Neural progenitor cell (in vitro differentiated cells): Measurements from ENCODE around the gene STAM2. TPM values are rescaled to one million over a fixed set of nuclear protein-coding genes. Genes with fewer than 3 reads are reported as not detected.
A peak's percentile ranks its signal among the peaks of the same experiment; 100 is the strongest.

Experiments used
- DNase-seq: peaks from one replicate; pipeline ENCODE4 v3.0.0-alpha.2; 2016; ENCODE audit warnings: low spot score
- H2AFZ ChIP-seq: fragments of 200-600 bp; sonication (generic); replicated peaks from 2 replicates; pipeline ENCODE4 v1.6.1; 2016; ENCODE audit warnings: antibody characterized with exemption
- H3F3A ChIP-seq: fragments of 200-600 bp; sonication (generic); 2 replicates; pipeline ENCODE4 v1.6.1; 2016; ENCODE audit warnings: antibody characterized with exemption, low read depth
- H3K27ac ChIP-seq: fragments of 200-600 bp; sonication (generic); 2 replicates; pipeline ENCODE4 v1.5.1; 2016; ENCODE audit warnings: mild to moderate bottlenecking
- H3K27me3 ChIP-seq: fragments of 200-600 bp; sonication (generic); 2 replicates; pipeline ENCODE4 v1.6.1; 2016; ENCODE audit warnings: mild to moderate bottlenecking, moderate library complexity
- H3K36me3 ChIP-seq: fragments of 200-600 bp; sonication (generic); 2 replicates; pipeline ENCODE4 v1.5.1; 2016
- H3K4me1 ChIP-seq: fragments of 200-600 bp; sonication (generic); 2 replicates; pipeline ENCODE4 v1.6.1; 2016; ENCODE audit warnings: mixed run types
- H3K4me2 ChIP-seq: fragments of 200-600 bp; sonication (generic); 2 replicates; pipeline ENCODE4 v1.6.1; 2016
- H3K4me3 ChIP-seq: fragments of 200-600 bp; sonication (generic); 2 replicates; pipeline ENCODE4 v1.5.1; 2016
- H3K79me2 ChIP-seq: fragments of 200-600 bp; sonication (generic); 2 replicates; pipeline ENCODE4 v1.6.1; 2016; ENCODE audit warnings: low read depth
- H3K9ac ChIP-seq: fragments of 200-600 bp; sonication (generic); 2 replicates; pipeline ENCODE4 v1.6.1; 2016
- H3K9me3 ChIP-seq: fragments of 200-600 bp; sonication (generic); 2 replicates; pipeline ENCODE4 v1.5.1; 2016; ENCODE audit warnings: low read depth
- H4K20me1 ChIP-seq: fragments of 200-600 bp; sonication (generic); 2 replicates; pipeline ENCODE4 v1.6.1; 2016; ENCODE audit warnings: low read depth
- H3K27ac Mint-ChIP-seq: 3 replicates; pipeline ENCODE4 v1.8.0; 2021; ENCODE audit warnings: mixed read lengths
- H3K27me3 Mint-ChIP-seq: 2 replicates; pipeline ENCODE4 v1.8.0; 2022; ENCODE audit warnings: low read depth, mild to moderate bottlenecking, inconsistent platforms, moderate library complexity, mixed read lengths; ENCODE audit not compliant: insufficient read depth
- H3K36me3 Mint-ChIP-seq: 3 replicates; pipeline ENCODE4 v1.8.0; 2021; ENCODE audit warnings: mixed read lengths
- H3K4me1 Mint-ChIP-seq: 3 replicates; pipeline ENCODE4 v1.8.0; 2021; ENCODE audit warnings: mixed read lengths
- H3K4me3 Mint-ChIP-seq: 3 replicates; pipeline ENCODE4 v1.8.0; 2021; ENCODE audit warnings: mild to moderate bottlenecking, moderate library complexity, mixed read lengths
- H3K9me3 Mint-ChIP-seq: 3 replicates; pipeline ENCODE4 v1.8.0; 2020; ENCODE audit warnings: mixed read lengths
- EZH2 ChIP-seq: fragments of 200-600 bp; sonication (generic); IDR thresholded peaks from 2 replicates; pipeline ENCODE4 v1.6.1; 2017; ENCODE audit warnings: antibody characterized with exemption, mild to moderate bottlenecking, moderate library complexity
- EZH2phosphoT487 ChIP-seq: fragments of 200-600 bp; sonication (generic); IDR thresholded peaks from 2 replicates; pipeline ENCODE4 v1.6.1; 2017; ENCODE audit warnings: antibody characterized with exemption
- total RNA-seq: library from RNA; depleted of rRNA; stranded (reverse); fragments of >200 nt; gene quantifications from 2 replicates; pipeline ENCODE4 v1.2.3, GENCODE V29; 2015; ENCODE audit warnings: low replicate concordance
- TF ChIP-seq, protein P1 (sequence below): fragments of 200-600 bp; sonication (generic); IDR thresholded peaks from 2 replicates; pipeline ENCODE4 v1.5.1; 2017; ENCODE audit warnings: antibody characterized with exemption, mild to moderate bottlenecking

STAM2 gene
- total RNA-seq, 1 donor from 2014 or later, result 16.8 TPM

DNA sequence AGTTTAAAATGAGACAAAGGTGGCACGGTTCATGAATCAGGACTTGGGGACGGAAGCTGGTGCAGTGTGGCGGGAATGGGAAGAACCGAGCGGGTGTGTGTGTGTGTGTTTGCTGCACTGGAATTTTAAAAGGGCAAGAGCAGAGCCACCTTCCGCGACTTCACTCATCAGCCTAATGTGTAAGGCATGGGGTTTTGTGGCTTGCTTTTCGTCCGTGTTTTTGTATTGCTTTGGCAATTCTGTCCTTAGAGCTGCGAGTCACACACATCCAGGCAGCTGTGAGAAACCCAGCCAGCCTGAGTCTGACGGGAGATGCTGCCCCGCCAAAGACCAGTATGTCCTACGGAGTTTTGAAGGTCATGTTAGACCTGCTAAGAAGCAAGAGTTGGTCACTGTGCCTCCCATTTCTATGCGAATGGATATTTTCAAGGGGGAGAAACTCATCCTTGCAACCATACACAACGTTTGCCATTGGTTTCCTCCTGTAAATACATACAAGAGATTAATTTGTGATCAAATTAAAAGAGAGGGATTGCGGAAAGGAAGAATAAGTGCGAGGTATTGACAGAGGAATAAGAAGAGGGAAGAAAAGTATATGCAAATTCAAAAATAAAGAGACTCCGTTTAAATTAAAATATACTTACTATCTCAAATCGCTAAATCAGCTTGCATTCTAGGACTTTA, 76.1 kb downstream of the STAM2 start:
- H3K27me3 ChIP-seq, result peaks cover 84% of the 10 kb centered on the region
- Mint-ChIP-seq H3K36me3 (no peaks in the 10 kb centered on the region), H3K27ac (peak overlapping the region; percentile 9), H3K4me3 (peak overlapping the region; percentile 92), H3K9me3 (no peaks in the 10 kb centered on the region), H3K27me3 (peaks cover 14% of the 10 kb centered on the region), H3K4me1 (peaks cover 17% of the 10 kb centered on the region)
- no peaks in the 10 kb centered on the region for H3K79me2 ChIP-seq
- H3K27ac ChIP-seq, result no peak overlapping the region
- TF ChIP-seq, protein P1, sequence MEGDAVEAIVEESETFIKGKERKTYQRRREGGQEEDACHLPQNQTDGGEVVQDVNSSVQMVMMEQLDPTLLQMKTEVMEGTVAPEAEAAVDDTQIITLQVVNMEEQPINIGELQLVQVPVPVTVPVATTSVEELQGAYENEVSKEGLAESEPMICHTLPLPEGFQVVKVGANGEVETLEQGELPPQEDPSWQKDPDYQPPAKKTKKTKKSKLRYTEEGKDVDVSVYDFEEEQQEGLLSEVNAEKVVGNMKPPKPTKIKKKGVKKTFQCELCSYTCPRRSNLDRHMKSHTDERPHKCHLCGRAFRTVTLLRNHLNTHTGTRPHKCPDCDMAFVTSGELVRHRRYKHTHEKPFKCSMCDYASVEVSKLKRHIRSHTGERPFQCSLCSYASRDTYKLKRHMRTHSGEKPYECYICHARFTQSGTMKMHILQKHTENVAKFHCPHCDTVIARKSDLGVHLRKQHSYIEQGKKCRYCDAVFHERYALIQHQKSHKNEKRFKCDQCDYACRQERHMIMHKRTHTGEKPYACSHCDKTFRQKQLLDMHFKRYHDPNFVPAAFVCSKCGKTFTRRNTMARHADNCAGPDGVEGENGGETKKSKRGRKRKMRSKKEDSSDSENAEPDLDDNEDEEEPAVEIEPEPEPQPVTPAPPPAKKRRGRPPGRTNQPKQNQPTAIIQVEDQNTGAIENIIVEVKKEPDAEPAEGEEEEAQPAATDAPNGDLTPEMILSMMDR, result no peak
- TF ChIP-seq EZH2phosphoT487 (no peak), EZH2 (no peak)
- H3K36me3 ChIP-seq, result no peaks in the 10 kb centered on the region
- no peaks in the 10 kb centered on the region for H3K9me3 ChIP-seq
- peak overlapping the region; percentile 99 for H2AFZ ChIP-seq
- peak overlapping the region; percentile 96 for H3K4me2 ChIP-seq
- peak; percentile 39 for DNase-seq
- H3K9ac ChIP-seq, result no peak overlapping the region
- peak overlapping the region; percentile 70 for H3K4me3 ChIP-seq
- peaks cover 6% of the 10 kb centered on the region for H4K20me1 ChIP-seq
- H3F3A ChIP-seq, result peaks cover 11% of the 10 kb centered on the region
- H3K4me1 ChIP-seq, result peaks cover 7% of the 10 kb centered on the region

DNA sequence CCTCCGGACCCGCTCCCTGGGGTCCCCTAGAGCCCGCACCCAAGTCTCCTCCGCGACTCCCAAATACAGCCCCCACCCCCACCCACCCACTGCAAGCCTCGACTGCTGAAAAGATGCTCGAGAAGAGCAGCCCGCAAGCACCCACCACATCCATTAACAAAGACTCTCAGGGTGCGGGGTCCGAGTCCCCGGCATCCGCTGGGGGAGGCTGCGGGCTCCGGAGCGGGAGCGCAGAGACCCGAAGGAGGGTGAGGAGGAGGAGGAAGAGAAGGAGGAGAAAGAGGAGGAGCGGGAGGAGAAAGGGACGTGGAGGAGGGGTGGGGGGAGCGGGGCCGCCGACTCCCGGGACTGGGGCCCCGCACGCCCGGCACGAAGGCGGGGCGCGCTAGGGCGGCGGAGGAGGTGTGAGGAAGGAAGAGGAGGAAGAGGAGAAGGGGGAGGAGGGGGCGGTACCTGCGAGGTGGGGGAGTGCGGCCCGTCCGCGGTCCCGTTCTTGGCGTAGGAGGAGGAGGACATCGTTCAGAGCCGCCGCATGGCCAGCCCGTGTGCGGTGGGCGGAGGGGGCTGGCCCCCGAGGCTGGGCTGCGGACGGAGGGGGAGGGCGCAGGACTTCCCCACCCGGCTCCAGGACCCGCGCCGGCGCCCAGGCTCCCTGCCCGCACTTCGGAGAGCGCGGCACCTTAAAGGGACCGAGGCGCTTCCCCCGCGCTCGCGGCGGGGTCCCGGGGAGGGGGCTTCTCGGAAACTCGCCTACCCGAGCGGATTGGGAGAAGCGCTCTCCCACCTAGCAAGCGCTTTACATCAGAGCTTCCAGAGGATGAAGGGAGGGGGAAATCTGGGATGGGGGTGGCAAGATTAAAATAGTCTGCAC, 76.8 kb downstream of the STAM2 start, which contains the start of gene CACNB4:
CACNB4 (minus strand) TSS at position 549 of the 871 bp plus-strand sequence.
- peak; percentile 79 for TF ChIP-seq EZH2phosphoT487
- TF ChIP-seq, protein P1, result no peak
- peak; percentile 83 for TF ChIP-seq EZH2
- Histone ChIP-seq H3K27me3 (peaks cover 92% of the 10 kb centered on the region), H3K4me2 (peak within 1 kb of the TSS; percentile 96), H3K9me3 (no peaks in the 10 kb centered on the region), H4K20me1 (peaks cover 6% of the 10 kb centered on the region), H3K27ac (no peak within 1 kb of the TSS), H3K79me2 (no peaks in the 10 kb centered on the region), H3K4me1 (peaks cover 7% of the 10 kb centered on the region), H3K36me3 (no peaks in the 10 kb centered on the region), H3K9ac (no peak within 1 kb of the TSS), H3F3A (peaks cover 11% of the 10 kb centered on the region), H2AFZ (peak within 1 kb of the TSS; percentile 99), H3K4me3 (peak within 1 kb of the TSS; percentile 70)
- H3K9me3 Mint-ChIP-seq, result no peaks in the 10 kb centered on the region
- peaks cover 17% of the 10 kb centered on the region for H3K4me1 Mint-ChIP-seq
- peak within 1 kb of the TSS; percentile 9 for H3K27ac Mint-ChIP-seq
- peak; percentile 66 for DNase-seq
- H3K4me3 Mint-ChIP-seq, result peak within 1 kb of the TSS; percentile 92
- peaks cover 14% of the 10 kb centered on the region for H3K27me3 Mint-ChIP-seq
- H3K36me3 Mint-ChIP-seq, result no peaks in the 10 kb centered on the region

DNA sequence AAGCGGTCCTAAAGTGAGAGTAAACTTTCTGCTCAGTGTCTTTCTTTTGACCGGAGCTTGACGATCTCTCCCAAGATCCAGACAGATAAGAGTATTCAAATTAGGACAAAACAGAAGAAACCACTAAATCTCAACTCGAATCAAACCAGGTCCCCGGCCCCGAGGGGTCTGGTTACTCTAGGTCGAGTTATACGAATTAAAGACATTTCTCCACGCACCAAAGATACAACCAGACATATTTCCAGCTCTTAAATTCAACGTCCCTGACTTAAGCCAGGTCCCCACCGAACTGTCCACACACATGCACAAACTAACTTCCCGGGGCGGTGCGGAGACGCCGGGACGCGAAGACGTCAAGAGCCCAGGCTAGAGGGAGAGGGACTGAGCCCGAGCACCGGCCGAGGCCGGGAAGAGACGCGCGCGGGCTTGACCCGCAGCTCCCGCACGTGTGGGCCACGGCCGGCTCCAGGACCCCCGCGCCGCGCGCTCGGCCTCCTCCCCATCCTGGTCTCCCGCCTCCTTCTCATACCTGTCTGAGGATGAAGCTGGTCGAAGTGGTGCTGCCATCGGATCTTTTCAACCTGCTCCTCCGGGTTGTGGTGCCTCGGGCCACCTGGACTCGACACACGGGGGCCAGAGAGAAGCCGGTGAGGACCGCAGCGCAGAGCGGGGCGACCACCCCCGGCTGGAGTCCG, 77.6 kb downstream of the STAM2 start:
- H3K4me1 Mint-ChIP-seq, result peaks cover 17% of the 10 kb centered on the region
- H3K27me3 Mint-ChIP-seq, result peaks cover 14% of the 10 kb centered on the region
- Histone ChIP-seq H3K27ac (no peak overlapping the region), H2AFZ (peak overlapping the region; percentile 99), H3K4me3 (peak overlapping the region; percentile 70), H3K36me3 (no peaks in the 10 kb centered on the region), H3K4me1 (peaks cover 7% of the 10 kb centered on the region), H3K4me2 (peak overlapping the region; percentile 96), H3K9ac (no peak overlapping the region), H3K9me3 (no peaks in the 10 kb centered on the region), H3K27me3 (peaks cover 100% of the 10 kb centered on the region), H4K20me1 (peaks cover 6% of the 10 kb centered on the region), H3K79me2 (no peaks in the 10 kb centered on the region), H3F3A (peaks cover 11% of the 10 kb centered on the region)
- H3K4me3 Mint-ChIP-seq, result peak overlapping the region; percentile 92
- TF ChIP-seq EZH2phosphoT487 (peak; percentile 85), EZH2 (peak; percentile 81)
- TF ChIP-seq, protein P1, result no peak
- no peaks in the 10 kb centered on the region for H3K36me3 Mint-ChIP-seq
- H3K9me3 Mint-ChIP-seq, result no peaks in the 10 kb centered on the region
- H3K27ac Mint-ChIP-seq, result no peak overlapping the region
- DNase-seq, result peak; percentile 65
